ENCODE data around the gene SLC24A3. TPM values are rescaled to one million over a fixed set of nuclear protein-coding genes. Genes with fewer than 3 reads are reported as not detected.

The SLC24A3 gene
- total and polyA plus RNA-seq, 2 of the 13 experiments (the other 11 are each of a cell fraction or from before 2014, with no cell fraction given), result not detected

- no peak for ATAC-seq
- ChIA-PET CTCF (ENCODE audit: low intra/inter-chr PET ratio, low total read pairs) (no interaction called here), POLR2A (no interaction called here)
- no TSS peak for BruUV-seq (replicated peaks)
- no peaks in the 10 kb centered on the region for H4K20me1 ChIP-seq (ENCODE audit: insufficient read depth, low read length)
- in situ Hi-C loops (cut with HindIII; ENCODE audit: extremely low pct_ligation_motif_present, low pct_unique_long_range_greater_than_20kb) (no loop called here), intact Hi-C loops (cut with micrococcal nuclease; ENCODE audit: unreplicated experiment) (no loop called here)
- H3K4me3 ChIP-seq (replicated peaks in 1 of 3; ENCODE audit: insufficient read depth in 1 of 3, low read depth in 2 of 3, low read length in 3 of 3), result no peak overlapping the region
- TF ChIP-seq ZNF337 (CRISPR knock-in tag; IDR thresholded peaks at IDR 0.05; ENCODE audit: borderline replicate concordance, low read depth) (no peak), SALL1 (CRISPR knock-in tag; IDR thresholded peaks at IDR 0.05) (no peak), ATF5 (CRISPR knock-in tag; IDR thresholded peaks at IDR 0.05; ENCODE audit: low read depth) (no peak), ZBTB25 (CRISPR knock-in tag; IDR thresholded peaks at IDR 0.05) (no peak), ZNF710 (CRISPR knock-in tag; IDR thresholded peaks at IDR 0.05; ENCODE audit: borderline replicate concordance) (no peak), ZSCAN12 (CRISPR knock-in tag; IDR thresholded peaks at IDR 0.05) (no peak), KDM5A (IDR thresholded peaks at IDR 0.05; ENCODE audit: borderline replicate concordance, low read length) (no peak), ZBTB3 (CRISPR knock-in tag; IDR thresholded peaks at IDR 0.05; ENCODE audit: borderline replicate concordance, low read depth) (no peak), NCOA1 (CRISPR knock-in tag; IDR thresholded peaks at IDR 0.05) (no peak), ZNF572 (CRISPR knock-in tag; IDR thresholded peaks at IDR 0.05) (no peak), ZFP1 (CRISPR knock-in tag; IDR thresholded peaks at IDR 0.05) (no peak), GRHL1 (CRISPR knock-in tag; conservative IDR thresholded peaks at IDR 0.05) (no peak), ZSCAN30 (CRISPR knock-in tag; IDR thresholded peaks at IDR 0.05) (no peak), ZNF24 (IDR thresholded peaks at IDR 0.05) (no peak), MBNL3 (CRISPR knock-in tag; conservative IDR thresholded peaks at IDR 0.05) (no peak), ZNF800 (CRISPR knock-in tag; IDR thresholded peaks at IDR 0.05) (no peak), ZNF724P (CRISPR knock-in tag; IDR thresholded peaks at IDR 0.05; ENCODE audit: borderline replicate concordance) (no peak), SMYD3 (CRISPR knock-in tag; IDR thresholded peaks at IDR 0.05) (no peak)
- DNase-seq (ENCODE audit: low spot score), result no peak
- no peak overlapping the region for H2AFZ ChIP-seq (ENCODE audit: low read length)
- peaks cover 0 to 8% of the 10 kb centered on the region in 2 experiments; a peak in 1 of 5 replicates for H3K27me3 ChIP-seq (ENCODE audit: control insufficient read depth in 1 of 2, insufficient read depth in 2 of 2, low read length in 2 of 2)
- no peak for FAIRE-seq
- H3K4me1 ChIP-seq (ENCODE audit: insufficient read depth, low read length), result no peaks in the 10 kb centered on the region
- H3K27ac ChIP-seq (ENCODE audit: extremely low read length, insufficient read depth, low read length), result no peak overlapping the region
- H3K9me3 ChIP-seq (ENCODE audit: low read length), result peaks cover 9% of the 10 kb centered on the region; the same call in 1 of the 2 replicates
- no peaks in the 10 kb centered on the region for H3K36me3 ChIP-seq (replicated peaks in 1 of 2; ENCODE audit: control insufficient read depth in 1 of 2, insufficient read depth in 2 of 2, low read length in 2 of 2)
- H3K79me2 ChIP-seq (ENCODE audit: insufficient read depth, low read length), result no peaks in the 10 kb centered on the region
- no peak overlapping the region for H3K4me2 ChIP-seq (ENCODE audit: low read depth, low read length)
- 8% methylated on average over 2 of the region's 2 CpGs for WGBS (ENCODE audit: low lambda C conversion rate)
- H3K9ac ChIP-seq (ENCODE audit: insufficient read depth, low read depth, low read length), result no peak overlapping the region
These were observed 536.2 kb downstream of the SLC24A3 start for GRCh38 chr20:19748681-19749080.
